SKM-1 (cell line): ENCODE measurements around the gene FPGT.
"Not testable (repeated sequence)": the region's sequence is repeated elsewhere in the genome, so short reads cannot be mapped to it uniquely, and the experiment has no call there.

Experiments
- DNase-seq: peaks from one replicate; lab custom pipeline; 2025; ENCODE audit not compliant: unreplicated experiment; lab: John Stamatoyannopoulos, UW

Gene FPGT

DNA sequence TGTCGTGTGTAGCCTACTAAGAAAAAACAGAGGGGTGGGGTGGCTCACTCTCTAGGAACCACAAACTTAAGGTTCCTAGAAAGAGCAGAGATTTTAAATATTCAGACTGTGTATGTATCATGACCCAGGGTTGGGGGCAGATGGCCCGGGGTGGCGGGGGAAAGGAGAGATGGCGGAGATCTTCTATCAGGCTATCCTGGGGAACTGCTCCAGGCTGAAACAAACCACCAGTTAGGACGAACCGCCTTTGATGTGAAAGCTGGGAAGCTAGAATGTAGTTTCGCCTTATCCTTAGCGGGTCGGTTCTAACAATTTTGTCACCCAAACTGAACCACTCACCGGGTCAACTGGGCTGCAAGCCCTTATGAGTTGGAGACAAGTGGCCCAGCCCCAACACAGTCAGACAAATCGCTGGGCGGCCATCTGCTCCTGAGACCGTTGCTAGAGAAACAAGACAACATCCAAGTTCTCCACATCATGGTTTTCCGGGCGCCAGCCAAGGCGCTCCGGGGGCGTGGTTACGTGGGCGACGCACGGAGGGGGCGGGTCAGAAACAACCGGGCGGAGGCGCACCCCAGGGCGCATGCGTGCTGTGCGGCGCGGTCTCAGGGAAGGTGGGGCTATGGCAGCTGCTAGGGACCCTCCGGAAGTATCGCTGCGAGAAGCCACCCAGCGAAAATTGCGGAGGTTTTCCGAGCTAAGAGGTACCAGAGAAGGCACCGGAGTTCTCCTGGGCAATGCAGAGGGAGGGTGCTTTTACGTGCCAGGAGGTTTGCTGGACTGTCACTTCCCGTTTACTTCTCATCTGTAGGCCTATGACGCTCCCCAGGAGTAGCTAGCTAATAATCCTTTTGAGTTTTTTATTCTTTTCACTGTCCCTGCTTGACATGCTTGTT is at the start of gene FPGT, which contains the start of gene LRRIQ3:
TSS of gene FPGT (plus strand) at position 586 of the 896 bp plus-strand sequence. CDS start at position 623, 37 bp downstream.
TSS of gene LRRIQ3 (minus strand) at position 520 of the 896 bp plus-strand sequence. CDS start 14,492 bp downstream, outside the sequence.
- peak; percentile 81 for DNase-seq

GRCh38 chr1:74160046-74160445 is 38.0 kb upstream of the FPGT start:
- no peak for DNase-seq

- DNase-seq = no peak
Observed at GRCh38 chr1:74161497-74161896, 36.5 kb upstream of the FPGT start.

DNA sequence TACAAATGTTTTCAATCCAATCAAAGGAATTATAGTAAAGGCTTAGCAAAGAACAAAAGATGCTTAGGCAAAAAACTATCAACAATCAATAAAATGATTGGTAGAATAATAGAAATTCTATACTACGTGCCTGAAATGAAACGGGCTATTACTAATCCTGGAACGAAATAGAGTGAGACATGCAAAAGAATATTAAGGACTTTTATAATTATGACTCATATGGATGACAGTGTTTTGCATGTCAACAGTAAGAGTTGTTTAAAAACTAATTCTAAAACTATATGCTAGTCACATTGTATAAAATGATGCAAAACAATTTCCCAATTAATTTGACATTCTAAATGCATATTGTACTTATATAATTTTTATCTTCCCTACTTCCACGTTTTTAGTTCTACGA is 35.7 kb upstream of the FPGT start:
- DNase-seq = no peak

- DNase-seq = not testable (repeated sequence)
Observed at GRCh38 chr1:74174423-74174822, 23.6 kb upstream of the FPGT start.

DNA sequence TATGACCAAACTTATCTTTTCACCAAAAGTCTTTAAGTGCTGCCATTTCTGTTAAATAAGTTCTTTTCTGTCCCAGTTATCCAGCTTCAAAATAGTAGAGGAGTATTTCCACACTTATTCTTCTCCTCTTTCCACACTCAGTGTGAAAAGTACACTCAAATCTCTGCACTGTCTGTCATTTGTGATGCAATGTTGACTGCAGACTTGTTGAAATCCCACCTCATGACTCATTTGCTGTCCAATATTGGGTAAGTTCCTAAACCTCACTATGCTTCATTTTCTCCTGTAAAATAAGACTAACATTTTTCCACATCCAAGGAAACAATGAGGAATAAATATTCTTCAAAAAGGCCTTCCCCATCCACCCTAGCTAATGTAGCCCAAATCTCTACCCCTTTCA is 17.6 kb upstream of the FPGT start:
- peak; percentile 1 for DNase-seq

DNA sequence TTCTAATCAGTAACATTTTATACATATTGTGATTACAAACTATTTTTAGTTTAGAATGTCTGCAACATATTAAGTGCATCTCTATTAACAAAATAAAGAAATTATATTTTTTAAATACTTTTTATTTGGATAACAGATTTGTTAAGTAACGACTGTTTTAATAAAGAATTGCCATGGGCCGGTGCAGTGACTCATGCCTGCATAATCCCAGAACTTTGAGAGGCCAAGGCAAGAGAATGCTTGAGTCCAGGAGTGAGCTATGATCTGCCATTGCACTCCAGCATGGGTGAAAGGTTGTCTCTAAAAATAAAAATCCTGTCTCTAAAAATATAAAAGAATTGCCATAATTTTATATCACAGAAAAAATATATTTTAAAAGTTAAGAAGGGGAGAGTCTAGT is 4.1 kb upstream of the FPGT start:
- no peak for DNase-seq

DNA sequence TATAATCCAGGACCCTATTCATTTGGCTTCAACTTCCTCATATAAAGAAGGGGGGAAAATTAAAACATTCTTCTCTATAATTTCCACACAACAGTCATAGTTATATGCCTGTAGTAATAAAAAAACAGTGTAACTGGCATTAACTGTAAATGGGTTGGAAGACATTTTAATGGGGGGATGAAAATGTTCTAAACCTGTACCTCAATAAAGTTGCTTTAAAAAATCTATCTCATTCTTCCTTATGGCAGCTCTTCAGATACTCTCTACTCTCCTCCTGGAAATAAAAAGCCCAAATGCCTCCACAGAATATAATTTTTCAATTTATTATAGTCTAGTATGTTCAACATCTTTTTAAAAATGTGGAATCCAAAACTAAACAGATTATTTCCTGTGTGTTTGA is 2.7 kb upstream of the FPGT start:
- DNase-seq = no peak

DNA sequence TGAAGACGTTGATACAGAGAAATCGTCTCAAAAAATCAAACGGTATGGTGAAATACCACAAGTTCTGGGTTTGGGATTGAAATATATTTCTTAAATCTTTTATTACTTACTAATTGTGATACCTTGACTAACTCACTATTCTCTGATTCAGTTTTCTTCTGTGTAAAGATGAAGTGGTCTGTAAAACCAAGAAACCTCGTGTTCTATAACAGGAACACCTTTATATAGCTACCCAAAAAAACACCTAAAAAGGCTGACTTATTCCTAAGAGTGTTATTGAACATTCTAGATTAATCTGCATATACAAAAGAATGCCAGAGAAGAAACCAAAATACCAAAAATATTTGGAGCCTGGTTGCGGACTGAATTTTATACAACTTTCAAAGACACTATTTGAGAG is 787 bp upstream of the FPGT start:
- no peak for DNase-seq

GRCh38 chr1:74199504-74199903 is 1.5 kb downstream of the FPGT start:
- DNase-seq = peak; percentile 58

DNA sequence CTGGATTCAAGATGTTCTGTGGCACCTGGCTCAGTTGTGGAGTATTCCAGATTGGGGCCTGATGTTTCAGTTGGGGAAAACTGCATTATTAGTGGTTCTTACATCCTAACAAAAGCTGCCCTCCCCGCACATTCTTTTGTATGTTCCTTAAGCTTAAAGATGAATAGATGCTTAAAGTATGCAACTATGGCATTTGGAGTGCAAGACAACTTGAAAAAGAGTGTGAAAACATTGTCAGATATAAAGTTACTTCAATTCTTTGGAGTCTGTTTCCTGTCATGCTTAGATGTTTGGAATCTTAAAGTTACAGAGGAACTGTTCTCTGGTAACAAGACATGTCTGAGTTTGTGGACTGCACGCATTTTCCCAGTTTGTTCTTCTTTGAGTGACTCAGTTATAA is 7.2 kb downstream of the FPGT start:
- DNase-seq = no peak

- DNase-seq = no peak
Observed at GRCh38 chr1:74215229-74215628, 17.2 kb downstream of the FPGT start.

- no peak for DNase-seq
Observed at GRCh38 chr1:74222701-74223100, 24.7 kb downstream of the FPGT start.

GRCh38 chr1:74223453-74223852 is 25.4 kb downstream of the FPGT start:
- no peak for DNase-seq

- no peak for DNase-seq
Observed at GRCh38 chr1:74235153-74235552, 37.1 kb downstream of the FPGT start, which contains the start of gene TNNI3K. Gene TNNI3K, plus strand, starts transcription at chr1:74235387. Its CDS starts 65 bp downstream, at chr1:74235452.

DNA sequence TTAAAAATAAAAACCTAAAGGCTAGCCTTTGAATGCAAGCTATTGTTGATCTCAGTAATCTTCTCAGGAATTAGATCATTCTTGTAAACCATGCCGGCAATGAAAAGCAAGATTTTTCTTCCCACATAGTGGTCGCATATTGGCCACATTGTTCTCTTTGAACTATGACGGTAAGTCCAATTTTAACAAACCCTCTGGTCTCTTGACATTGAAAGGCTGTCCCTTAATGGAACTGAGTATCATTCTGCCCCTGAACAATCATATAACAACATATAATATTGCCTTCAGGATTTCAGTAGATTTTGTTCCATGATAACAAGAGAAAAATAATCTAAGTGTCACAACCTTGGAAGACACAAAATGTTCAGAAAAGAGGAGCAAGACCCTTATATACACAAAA is 38.4 kb downstream of the FPGT start:
- DNase-seq = no peak

GRCh38 chr1:74237035-74237434 is 39.0 kb downstream of the FPGT start:
- no peak for DNase-seq

DNA sequence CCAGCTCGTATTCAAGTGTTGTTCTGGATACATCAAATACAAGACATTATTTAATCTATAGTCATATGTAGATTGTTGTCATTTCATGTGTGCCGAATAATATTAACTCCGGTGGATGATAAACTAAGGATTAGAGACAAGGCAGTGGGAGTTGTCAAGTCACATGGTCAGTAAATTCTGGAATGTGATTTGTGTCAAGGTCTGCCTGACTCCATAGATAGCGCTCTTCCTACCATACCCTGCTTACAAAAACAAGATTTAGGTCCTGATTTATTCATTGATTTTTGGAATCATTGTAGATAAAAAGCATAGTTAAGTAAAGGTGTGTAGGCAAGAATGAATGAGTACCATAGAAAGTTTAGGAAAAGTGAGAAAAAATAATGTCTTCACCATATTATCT is 39.7 kb downstream of the FPGT start:
- no peak for DNase-seq

- no peak for DNase-seq
Observed at GRCh38 chr1:74245168-74245772, 47.2 kb downstream of the FPGT start.

- no peak for DNase-seq
Observed at GRCh38 chr1:74246315-74246714, 48.3 kb downstream of the FPGT start.

- no peak for DNase-seq
Observed at GRCh38 chr1:74247881-74248528, 50.0 kb downstream of the FPGT start.
